SK-N-SH (cell line): Measurements from ENCODE around the gene HTR1B. TPM values are rescaled to one million over a fixed set of nuclear protein-coding genes. Genes with fewer than 3 reads are reported as not detected.

Experiments used
- CTCF ChIA-PET: fragments of 300-600, 350-600 bp; formaldehyde crosslinking; extraction: SDS; loops from one replicate; lab custom pipeline; 2021; lab: Yijun Ruan, JAX
- POLR2A ChIA-PET: fragments of 350-600 bp; sonication (Branson Sonifier 250); formaldehyde crosslinking; extraction: SDS; loops from one replicate; lab custom pipeline; 2020; ENCODE audit warnings: antibody characterized with exemption, inconsistent platforms; lab: Yijun Ruan, JAX
- DNase-seq: peaks from one replicate; pipeline ENCODE4 v3.0.0; 2012
- H2AFZ ChIP-seq: fragments of 200-600 bp; sonication (generic); 2 replicates; pipeline ENCODE4 v1.8.1; 2016; ENCODE audit warnings: antibody characterized with exemption, mild to moderate bottlenecking, low read depth
- H3F3A ChIP-seq: fragments of 200-600 bp; sonication (generic); replicated peaks from 2 replicates; pipeline ENCODE3; 2016; ENCODE audit warnings: antibody characterized with exemption, mild to moderate bottlenecking; ENCODE audit not compliant: insufficient read depth
- H3K27ac ChIP-seq, 2 experiments: fragments of 200-500 bp in 1 of 2; fragments of 200-600 bp in 1 of 2; sonication (Bioruptor generic) in 1 of 2; sonication (generic), shearing (Covaris generic) in 1 of 2; 2 replicates each; pipeline versions ENCODE4 v1.5.1 to v1.6.1; 2014 to 2016; ENCODE audit warnings: low read depth in 2 of 2, inconsistent platforms in 1 of 2, low read length in 1 of 2, mild to moderate bottlenecking in 1 of 2, mixed read lengths in 1 of 2
- H3K27me3 ChIP-seq: fragments of 200-600 bp; sonication (generic), shearing (Covaris generic); 2 replicates; pipeline ENCODE4 v1.6.1; 2016; ENCODE audit warnings: mixed run types; ENCODE audit not compliant: insufficient read depth
- H3K36me3 ChIP-seq, 2 experiments: fragments of 200-500 bp in 1 of 2; fragments of 200-600 bp in 1 of 2; sonication (Bioruptor generic) in 1 of 2; sonication (generic) in 1 of 2; replicated peaks in 1 of 2; 2 replicates each; pipeline versions ENCODE3 to v1.5.1; 2014 to 2016; ENCODE audit warnings: low read length in 1 of 2, mild to moderate bottlenecking in 1 of 2; ENCODE audit not compliant: insufficient read depth in 2 of 2, control insufficient read depth in 1 of 2
- H3K4me1 ChIP-seq, 2 experiments: fragments of 200-500 bp in 1 of 2; fragments of 200-600 bp in 1 of 2; sonication (Bioruptor generic) in 1 of 2; sonication (generic), shearing (Covaris generic) in 1 of 2; 2 replicates each; pipeline versions ENCODE4 v1.5.1 to v1.6.1; 2014 to 2016; ENCODE audit warnings: low read depth in 1 of 2, low read length in 1 of 2, mixed run types in 1 of 2; ENCODE audit not compliant: insufficient read depth in 2 of 2, control insufficient read depth in 1 of 2
- H3K4me2 ChIP-seq: fragments of 200-600 bp; sonication (generic), shearing (Covaris generic); 2 replicates; pipeline ENCODE4 v1.6.1; 2017; ENCODE audit warnings: mixed run types
- H3K4me3 ChIP-seq, 2 experiments: fragments of 200-500 bp in 1 of 2; fragments of 200-600 bp in 1 of 2; sonication (Bioruptor generic) in 1 of 2; sonication (generic), shearing (Covaris generic) in 1 of 2; 2 replicates each; pipeline versions ENCODE4 v1.5.1 to v1.8.1; 2014 to 2016; ENCODE audit warnings: low read depth in 2 of 2, inconsistent platforms in 1 of 2, low read length in 1 of 2, mild to moderate bottlenecking in 1 of 2, mixed read lengths in 1 of 2, moderate library complexity in 1 of 2
- H3K79me2 ChIP-seq: fragments of 200-600 bp; sonication (generic); 2 replicates; pipeline ENCODE4 v1.8.1; 2017; ENCODE audit warnings: mild to moderate bottlenecking; ENCODE audit not compliant: insufficient read depth
- H3K9ac ChIP-seq: fragments of 200-600 bp; sonication (generic); 2 replicates; pipeline ENCODE4 v1.6.1; 2017; ENCODE audit warnings: mixed run types
- H3K9me2 ChIP-seq: fragments of 200-600 bp; sonication (generic); 2 replicates; pipeline ENCODE4 v1.6.1; 2017; ENCODE audit warnings: mixed run types
- H3K9me3 ChIP-seq: fragments of 200-600 bp; sonication (generic); 2 replicates; pipeline ENCODE4 v1.6.1; 2017; ENCODE audit warnings: mixed run types, mild to moderate bottlenecking, moderate library complexity
- H4K20me1 ChIP-seq: fragments of 200-600 bp; sonication (generic); 2 replicates; pipeline ENCODE4 v1.6.1; 2017; ENCODE audit warnings: mild to moderate bottlenecking, mixed run types; ENCODE audit not compliant: insufficient read depth
- CHD2 ChIP-seq: fragments of 150-350 bp; IDR thresholded peaks from 2 replicates; pipeline ENCODE4 v1.6.1; 2018; ENCODE audit warnings: low read length; ENCODE audit not compliant: partially characterized antibody
- ELF1 ChIP-seq: IDR thresholded peaks from 2 replicates; pipeline ENCODE4 v1.4.0; 2012
- EP300 ChIP-seq, 2 experiments: IDR thresholded peaks; 2 replicates each; pipeline versions ENCODE4 v1.4.0 to v1.6.1; 2012; ENCODE audit warnings: borderline replicate concordance in 1 of 2, low read depth in 1 of 2, low read length in 1 of 2
- EZH2phosphoT487 ChIP-seq: fragments of 200-600 bp; sonication (generic); IDR thresholded peaks from 2 replicates; pipeline ENCODE4 v1.6.1; 2017; ENCODE audit warnings: low read depth, mixed run types, mild to moderate bottlenecking, antibody characterized with exemption, moderate library complexity, borderline replicate concordance
- FOSL2 ChIP-seq: IDR thresholded peaks from 2 replicates; pipeline ENCODE4 v1.4.0; 2012; ENCODE audit warnings: low read depth, mild to moderate bottlenecking, moderate library complexity, borderline replicate concordance
- FOXJ3 ChIP-seq: sonication (generic); formaldehyde crosslinking; IDR thresholded peaks from 2 replicates; pipeline ENCODE4 v1.5.1; 2020; ENCODE audit warnings: mild to moderate bottlenecking, missing genetic modification reagents
- MXI1 ChIP-seq: IDR thresholded peaks from 2 replicates; pipeline ENCODE4 v1.6.1; 2012; ENCODE audit warnings: mild to moderate bottlenecking, low read depth, low read length, improper control_type of control experiment
- NRF1 ChIP-seq: IDR thresholded peaks from 2 replicates; pipeline ENCODE4 v1.6.1; 2012; ENCODE audit warnings: low read depth, mild to moderate bottlenecking, low read length
- RAD21 ChIP-seq: IDR thresholded peaks from 2 replicates; pipeline ENCODE4 v1.6.1; 2012; ENCODE audit warnings: mild to moderate bottlenecking, low read length
- RXRA ChIP-seq: IDR thresholded peaks from 2 replicates; pipeline ENCODE4 v1.4.0; 2012; ENCODE audit warnings: low read depth, mild to moderate bottlenecking, borderline replicate concordance
- SIN3A ChIP-seq: IDR thresholded peaks from 2 replicates; pipeline ENCODE4 v1.6.1; 2012; ENCODE audit warnings: low read depth, mild to moderate bottlenecking, low read length, moderate library complexity, borderline replicate concordance
- SMC3 ChIP-seq: IDR thresholded peaks from 2 replicates; pipeline ENCODE4 v1.6.1; 2012; ENCODE audit warnings: low read depth, low read length, improper control_type of control experiment
- TCF12 ChIP-seq: IDR thresholded peaks from 2 replicates; pipeline ENCODE4 v1.4.0; 2012
- YY1 ChIP-seq: IDR thresholded peaks from 2 replicates; pipeline ENCODE4 v1.4.0; 2012; ENCODE audit warnings: low read depth, mild to moderate bottlenecking
- WGBS: methylation state at CpG from one replicate; pipeline ENCODE4 v1.1.6; 2017; ENCODE audit warnings: low lambda C conversion rate; 5-methylcytosine and 5-hydroxymethylcytosine counted together
- polyA plus RNA-seq, 3 experiments: library from polyadenylated mRNA; depleted of rRNA; stranded (reverse); fragments of >200 nt; gene quantifications; 2 replicates each; pipeline ENCODE4 v1.2.3, GENCODE V29; 2012
- TF ChIP-seq, protein P1 (sequence below): fragments of 150-350 bp; IDR thresholded peaks from 2 replicates; pipeline ENCODE4 v1.6.1; 2016; ENCODE audit warnings: mild to moderate bottlenecking, low read depth, low read length
- TF ChIP-seq, protein P2 (sequence below): IDR thresholded peaks from 2 replicates; pipeline ENCODE4 v1.4.0; 2012; ENCODE audit warnings: low read depth, borderline replicate concordance
- TF ChIP-seq, protein P3 (sequence below): IDR thresholded peaks from 2 replicates; pipeline ENCODE4; 2012
- TF ChIP-seq, protein P4 (sequence below): IDR thresholded peaks from 2 replicates; pipeline ENCODE4 v1.6.1; 2012; ENCODE audit warnings: mild to moderate bottlenecking, low read depth, low read length, moderate library complexity
- TF ChIP-seq, protein P5 (sequence below): IDR thresholded peaks from 2 replicates; pipeline ENCODE4 v1.4.0; 2012; ENCODE audit warnings: low read depth

HTR1B gene
- polyA plus RNA-seq, 1 of the 3 experiments (the other 2 are of a cell fraction): 0.76 TPM

DNA sequence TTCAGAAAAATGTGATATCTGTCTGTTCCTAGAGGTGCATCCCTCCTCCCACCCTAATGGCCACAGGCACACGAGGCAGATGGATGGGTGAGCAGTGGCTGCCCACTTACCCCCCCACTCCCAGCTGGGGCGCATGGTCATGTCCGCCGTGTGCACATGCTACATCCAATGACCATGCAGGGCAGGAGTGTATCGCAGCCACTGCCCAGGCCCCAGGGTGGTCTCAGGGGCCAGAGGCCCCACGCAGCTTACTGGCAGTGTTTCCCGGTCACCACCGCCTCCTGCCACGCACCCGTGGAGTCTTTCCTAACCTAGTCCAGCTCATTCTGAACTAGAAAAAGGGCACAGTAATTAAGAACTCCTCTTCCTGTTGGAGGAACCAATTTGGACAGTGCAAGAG lies 11.7 kb upstream of the HTR1B start:
- H3K79me2 ChIP-seq: no peaks in the 10 kb centered on the region
- no peaks in the 10 kb centered on the region for H3K9me2 ChIP-seq
- no peaks in the 10 kb centered on the region for H4K20me1 ChIP-seq
- H3K27ac ChIP-seq: no peak overlapping the region
- no peaks in the 10 kb centered on the region for H3K9me3 ChIP-seq
- POLR2A ChIA-PET: no interaction called here
- no peak for TF ChIP-seq EP300 (IDR thresholded peaks at IDR 0.05; ENCODE audit: borderline replicate concordance in 1 of 2, low read depth in 1 of 2, low read length in 1 of 2)
- TF ChIP-seq RXRA: no peak
- TF ChIP-seq EZH2phosphoT487: no peak
- TF ChIP-seq CHD2: no peak
- no peak for TF ChIP-seq ELF1
- no peak for TF ChIP-seq SIN3A
- TF ChIP-seq, protein P1, sequence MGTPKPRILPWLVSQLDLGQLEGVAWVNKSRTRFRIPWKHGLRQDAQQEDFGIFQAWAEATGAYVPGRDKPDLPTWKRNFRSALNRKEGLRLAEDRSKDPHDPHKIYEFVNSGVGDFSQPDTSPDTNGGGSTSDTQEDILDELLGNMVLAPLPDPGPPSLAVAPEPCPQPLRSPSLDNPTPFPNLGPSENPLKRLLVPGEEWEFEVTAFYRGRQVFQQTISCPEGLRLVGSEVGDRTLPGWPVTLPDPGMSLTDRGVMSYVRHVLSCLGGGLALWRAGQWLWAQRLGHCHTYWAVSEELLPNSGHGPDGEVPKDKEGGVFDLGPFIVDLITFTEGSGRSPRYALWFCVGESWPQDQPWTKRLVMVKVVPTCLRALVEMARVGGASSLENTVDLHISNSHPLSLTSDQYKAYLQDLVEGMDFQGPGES: no peak
- no peak for TF ChIP-seq YY1
- TF ChIP-seq, protein P2, sequence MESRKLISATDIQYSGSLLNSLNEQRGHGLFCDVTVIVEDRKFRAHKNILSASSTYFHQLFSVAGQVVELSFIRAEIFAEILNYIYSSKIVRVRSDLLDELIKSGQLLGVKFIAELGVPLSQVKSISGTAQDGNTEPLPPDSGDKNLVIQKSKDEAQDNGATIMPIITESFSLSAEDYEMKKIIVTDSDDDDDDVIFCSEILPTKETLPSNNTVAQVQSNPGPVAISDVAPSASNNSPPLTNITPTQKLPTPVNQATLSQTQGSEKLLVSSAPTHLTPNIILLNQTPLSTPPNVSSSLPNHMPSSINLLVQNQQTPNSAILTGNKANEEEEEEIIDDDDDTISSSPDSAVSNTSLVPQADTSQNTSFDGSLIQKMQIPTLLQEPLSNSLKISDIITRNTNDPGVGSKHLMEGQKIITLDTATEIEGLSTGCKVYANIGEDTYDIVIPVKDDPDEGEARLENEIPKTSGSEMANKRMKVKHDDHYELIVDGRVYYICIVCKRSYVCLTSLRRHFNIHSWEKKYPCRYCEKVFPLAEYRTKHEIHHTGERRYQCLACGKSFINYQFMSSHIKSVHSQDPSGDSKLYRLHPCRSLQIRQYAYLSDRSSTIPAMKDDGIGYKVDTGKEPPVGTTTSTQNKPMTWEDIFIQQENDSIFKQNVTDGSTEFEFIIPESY: no peak
- no peak for TF ChIP-seq FOSL2
- TF ChIP-seq MXI1: no peak
- TF ChIP-seq, protein P3, sequence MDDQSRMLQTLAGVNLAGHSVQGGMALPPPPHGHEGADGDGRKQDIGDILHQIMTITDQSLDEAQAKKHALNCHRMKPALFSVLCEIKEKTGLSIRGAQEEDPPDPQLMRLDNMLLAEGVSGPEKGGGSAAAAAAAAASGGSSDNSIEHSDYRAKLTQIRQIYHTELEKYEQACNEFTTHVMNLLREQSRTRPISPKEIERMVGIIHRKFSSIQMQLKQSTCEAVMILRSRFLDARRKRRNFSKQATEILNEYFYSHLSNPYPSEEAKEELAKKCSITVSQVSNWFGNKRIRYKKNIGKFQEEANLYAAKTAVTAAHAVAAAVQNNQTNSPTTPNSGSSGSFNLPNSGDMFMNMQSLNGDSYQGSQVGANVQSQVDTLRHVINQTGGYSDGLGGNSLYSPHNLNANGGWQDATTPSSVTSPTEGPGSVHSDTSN: no peak
- no peak for TF ChIP-seq FOXJ3 (CRISPR knock-in tag)
- TF ChIP-seq RAD21: no peak
- no peak for TF ChIP-seq TCF12
- TF ChIP-seq, protein P4, sequence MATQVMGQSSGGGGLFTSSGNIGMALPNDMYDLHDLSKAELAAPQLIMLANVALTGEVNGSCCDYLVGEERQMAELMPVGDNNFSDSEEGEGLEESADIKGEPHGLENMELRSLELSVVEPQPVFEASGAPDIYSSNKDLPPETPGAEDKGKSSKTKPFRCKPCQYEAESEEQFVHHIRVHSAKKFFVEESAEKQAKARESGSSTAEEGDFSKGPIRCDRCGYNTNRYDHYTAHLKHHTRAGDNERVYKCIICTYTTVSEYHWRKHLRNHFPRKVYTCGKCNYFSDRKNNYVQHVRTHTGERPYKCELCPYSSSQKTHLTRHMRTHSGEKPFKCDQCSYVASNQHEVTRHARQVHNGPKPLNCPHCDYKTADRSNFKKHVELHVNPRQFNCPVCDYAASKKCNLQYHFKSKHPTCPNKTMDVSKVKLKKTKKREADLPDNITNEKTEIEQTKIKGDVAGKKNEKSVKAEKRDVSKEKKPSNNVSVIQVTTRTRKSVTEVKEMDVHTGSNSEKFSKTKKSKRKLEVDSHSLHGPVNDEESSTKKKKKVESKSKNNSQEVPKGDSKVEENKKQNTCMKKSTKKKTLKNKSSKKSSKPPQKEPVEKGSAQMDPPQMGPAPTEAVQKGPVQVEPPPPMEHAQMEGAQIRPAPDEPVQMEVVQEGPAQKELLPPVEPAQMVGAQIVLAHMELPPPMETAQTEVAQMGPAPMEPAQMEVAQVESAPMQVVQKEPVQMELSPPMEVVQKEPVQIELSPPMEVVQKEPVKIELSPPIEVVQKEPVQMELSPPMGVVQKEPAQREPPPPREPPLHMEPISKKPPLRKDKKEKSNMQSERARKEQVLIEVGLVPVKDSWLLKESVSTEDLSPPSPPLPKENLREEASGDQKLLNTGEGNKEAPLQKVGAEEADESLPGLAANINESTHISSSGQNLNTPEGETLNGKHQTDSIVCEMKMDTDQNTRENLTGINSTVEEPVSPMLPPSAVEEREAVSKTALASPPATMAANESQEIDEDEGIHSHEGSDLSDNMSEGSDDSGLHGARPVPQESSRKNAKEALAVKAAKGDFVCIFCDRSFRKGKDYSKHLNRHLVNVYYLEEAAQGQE: no peak
- TF ChIP-seq, protein P5, sequence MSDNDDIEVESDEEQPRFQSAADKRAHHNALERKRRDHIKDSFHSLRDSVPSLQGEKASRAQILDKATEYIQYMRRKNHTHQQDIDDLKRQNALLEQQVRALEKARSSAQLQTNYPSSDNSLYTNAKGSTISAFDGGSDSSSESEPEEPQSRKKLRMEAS: no peak
- no peak for TF ChIP-seq SMC3
- no peak for TF ChIP-seq NRF1
- TF ChIP-seq, all 33 proteins: peak for 0
- no peak for DNase-seq
- no peaks in the 10 kb centered on the region for H3K36me3 ChIP-seq
- no peak overlapping the region for H3K4me3 ChIP-seq
- H3K27me3 ChIP-seq: no peaks in the 10 kb centered on the region
- H3F3A ChIP-seq: no peaks in the 10 kb centered on the region
- no peak overlapping the region for H3K4me2 ChIP-seq
- no peak overlapping the region for H3K9ac ChIP-seq
- no peaks in the 10 kb centered on the region; a peak in 1 of 4 replicates for H3K4me1 ChIP-seq
- H2AFZ ChIP-seq: no peak overlapping the region
- CTCF ChIA-PET: no interaction called here
- 34% methylated on average over 6 of the region's 10 CpGs for WGBS
